LNCAP (cell line): ENCODE measurements around the gene SRRM4.

ENCODE experiments used
- CTCF ChIP-seq: fragments of 450-650 bp; IDR thresholded peaks from 2 replicates; pipeline ENCODE4 v1.5.1; 2017; ENCODE audit warnings: mild to moderate bottlenecking

SRRM4 gene

GRCh38 chr12:118986050-118986449, 4.7 kb downstream of the SRRM4 start:
- no peak for TF ChIP-seq CTCF

- TF ChIP-seq CTCF: no peak
Measured at GRCh38 chr12:118999107-118999506, 17.8 kb downstream of the SRRM4 start.

GRCh38 chr12:119005085-119005484, 23.7 kb downstream of the SRRM4 start:
- no peak for TF ChIP-seq CTCF

- TF ChIP-seq CTCF: no peak
Measured at GRCh38 chr12:119005913-119006312, 24.6 kb downstream of the SRRM4 start.

- TF ChIP-seq CTCF: no peak
Measured at GRCh38 chr12:119006746-119007145, 25.4 kb downstream of the SRRM4 start.

- no peak for TF ChIP-seq CTCF
Measured at GRCh38 chr12:119008691-119009221, 27.4 kb downstream of the SRRM4 start.

- no peak for TF ChIP-seq CTCF
Measured at GRCh38 chr12:119011231-119011630, 29.9 kb downstream of the SRRM4 start.

- no peak for TF ChIP-seq CTCF
Measured at GRCh38 chr12:119012179-119012578, 30.8 kb downstream of the SRRM4 start.
